Measurements from ENCODE around the gene RBM17.
"Not testable (repeated sequence)": the region's sequence is repeated elsewhere in the genome, so short reads cannot be mapped to it uniquely, and the experiment has no call there.

The RBM17 gene

DNA sequence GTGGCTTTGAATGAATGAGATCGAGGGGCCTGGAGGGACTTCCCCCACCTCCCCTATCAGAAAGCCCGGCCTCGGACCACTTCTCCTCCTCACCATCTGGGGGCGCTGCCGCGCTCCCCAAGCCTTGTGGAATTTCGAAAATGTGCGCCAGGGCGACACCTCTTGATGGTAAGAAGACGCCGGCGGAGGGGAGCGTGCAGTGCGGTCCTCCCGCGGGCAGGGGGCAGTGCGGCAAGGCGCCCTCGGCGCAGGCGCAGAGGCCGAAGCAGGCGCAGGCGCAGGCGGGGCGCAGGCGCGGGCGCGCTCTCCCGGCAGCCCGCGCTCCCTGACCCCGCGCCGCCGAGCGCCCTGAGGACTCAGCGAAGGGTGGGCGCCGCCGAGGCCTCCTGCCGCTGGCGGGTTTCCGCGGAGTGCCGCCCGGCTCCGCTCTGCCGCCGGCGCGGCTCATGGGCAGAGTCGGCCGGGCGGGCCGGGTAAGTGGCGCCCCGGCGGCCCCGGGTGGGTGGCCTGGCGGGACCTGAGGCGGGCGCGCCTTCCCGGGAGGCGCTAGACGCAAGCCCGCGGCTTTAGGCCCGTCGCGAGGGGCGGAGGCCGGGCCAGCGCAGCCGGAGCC is at the start of gene RBM17:
Gene RBM17 (plus strand): TSS at position 314 of the 613 bp plus-strand sequence. CDS start 8,032 bp downstream, outside the sequence.
- peak; percentile 93 for DNase-seq

- DNase-seq, result no peak
These were observed 49.1 kb upstream of the RBM17 start for GRCh38 chr10:6039711-6040110.

- no peak for DNase-seq
These were observed 48.6 kb upstream of the RBM17 start for GRCh38 chr10:6040205-6040604.

DNA sequence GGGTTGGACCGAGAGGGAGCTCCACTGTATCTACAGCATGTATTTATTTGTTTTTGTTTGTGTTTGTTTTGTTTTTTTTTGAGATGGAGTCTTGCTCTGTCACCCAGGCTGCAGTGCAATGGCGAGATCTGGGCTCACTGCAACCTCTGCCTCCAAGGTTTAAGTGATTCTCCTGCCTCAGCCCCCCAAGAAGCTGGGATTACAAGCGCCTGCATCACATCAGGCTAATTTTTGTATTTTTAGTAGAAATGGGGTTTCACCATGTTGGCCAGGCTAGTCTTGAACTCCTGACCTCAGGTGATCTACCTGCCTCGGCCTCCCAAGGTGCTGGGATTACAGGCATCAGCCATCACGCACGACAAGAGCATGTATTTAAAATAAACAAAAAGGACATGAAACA is 45.5 kb upstream of the RBM17 start:
- DNase-seq, result not testable (repeated sequence)

GRCh38 chr10:6044060-6044459 is 44.8 kb upstream of the RBM17 start:
- DNase-seq, result no peak

DNA sequence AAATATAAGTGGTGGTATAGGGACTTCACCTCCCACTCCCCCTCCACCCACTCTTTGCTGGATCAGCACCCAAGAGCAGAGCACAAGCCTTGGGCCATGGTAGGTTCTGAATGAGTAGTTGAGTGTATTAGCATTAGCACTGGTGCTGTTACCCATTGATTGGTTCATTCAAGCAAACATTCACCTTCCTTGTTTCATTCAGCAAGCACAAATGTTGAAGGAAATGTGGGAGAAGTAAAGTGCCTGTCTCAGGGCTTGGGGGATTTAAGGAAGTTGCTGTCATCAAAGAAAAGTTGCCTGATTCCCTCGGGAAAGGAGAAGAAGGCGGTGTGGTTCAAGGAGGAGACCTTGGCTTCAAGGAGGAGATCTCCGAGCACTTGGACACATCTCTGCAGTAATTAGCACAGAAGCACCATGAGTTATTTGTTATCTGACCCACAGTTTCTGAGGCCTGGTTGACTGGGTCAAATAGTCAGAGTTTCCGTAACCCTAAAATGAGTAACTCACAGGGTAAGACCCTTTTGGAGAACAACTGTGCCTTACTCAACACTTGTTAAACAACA is 44.0 kb upstream of the RBM17 start:
- no peak for DNase-seq

- DNase-seq, result peak; percentile 96
These were observed 43.5 kb upstream of the RBM17 start for GRCh38 chr10:6045314-6045848.

- DNase-seq, result no peak
These were observed 42.7 kb upstream of the RBM17 start for GRCh38 chr10:6045878-6046772.

- no peak for DNase-seq
These were observed 41.8 kb upstream of the RBM17 start for GRCh38 chr10:6046773-6047611.

- no peak for DNase-seq
These were observed 41.0 kb upstream of the RBM17 start for GRCh38 chr10:6047847-6048246.

GRCh38 chr10:6048281-6049030 is 40.4 kb upstream of the RBM17 start:
- no peak for DNase-seq

DNA sequence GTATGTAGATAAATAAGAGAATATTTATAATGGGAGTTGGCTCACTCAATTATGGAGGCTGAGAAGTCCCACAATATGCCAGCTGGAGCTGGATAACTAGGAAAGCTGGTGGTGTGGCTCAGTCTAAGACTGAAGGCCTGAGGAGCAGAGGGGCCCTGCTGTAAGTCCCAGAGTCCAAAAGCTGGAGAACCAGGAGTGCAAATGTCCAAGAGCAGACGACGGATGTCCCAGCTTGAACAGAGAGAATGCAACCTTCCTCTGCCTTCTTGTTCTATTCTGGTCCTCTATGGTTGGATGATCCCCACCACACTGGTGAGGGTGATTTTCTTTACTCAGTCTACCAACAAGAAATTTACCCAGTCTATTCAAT is 39.8 kb upstream of the RBM17 start:
- no peak for DNase-seq

- DNase-seq, result peak; percentile 85
These were observed 37.9 kb upstream of the RBM17 start for GRCh38 chr10:6050801-6051445.

GRCh38 chr10:6052247-6053221 is 36.3 kb upstream of the RBM17 start:
- DNase-seq, result no peak

GRCh38 chr10:6053303-6053702 is 35.5 kb upstream of the RBM17 start:
- no peak for DNase-seq

- DNase-seq, result no peak
These were observed 34.8 kb upstream of the RBM17 start for GRCh38 chr10:6053816-6054631.

DNA sequence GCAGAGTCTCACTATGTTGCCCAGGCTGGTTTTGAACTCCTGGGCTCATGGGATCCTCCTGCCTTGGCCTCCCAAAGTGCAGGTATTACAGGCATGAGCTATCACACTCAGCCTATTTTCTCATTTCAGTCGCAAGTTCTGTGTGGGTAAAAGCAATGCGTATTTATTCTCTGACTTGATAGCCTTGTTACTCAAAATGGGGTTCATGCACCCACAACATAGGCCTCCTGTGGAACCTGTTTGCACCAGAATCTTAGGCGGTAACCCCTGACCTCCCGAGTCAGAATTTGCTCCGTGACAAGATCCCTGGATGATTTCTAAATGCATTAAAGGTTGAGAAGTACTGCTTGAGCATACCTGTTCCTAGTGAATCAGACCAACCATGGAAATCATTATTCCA is 34.0 kb upstream of the RBM17 start:
- no peak for DNase-seq

GRCh38 chr10:6055929-6056328 is 32.9 kb upstream of the RBM17 start:
- DNase-seq, result no peak

DNA sequence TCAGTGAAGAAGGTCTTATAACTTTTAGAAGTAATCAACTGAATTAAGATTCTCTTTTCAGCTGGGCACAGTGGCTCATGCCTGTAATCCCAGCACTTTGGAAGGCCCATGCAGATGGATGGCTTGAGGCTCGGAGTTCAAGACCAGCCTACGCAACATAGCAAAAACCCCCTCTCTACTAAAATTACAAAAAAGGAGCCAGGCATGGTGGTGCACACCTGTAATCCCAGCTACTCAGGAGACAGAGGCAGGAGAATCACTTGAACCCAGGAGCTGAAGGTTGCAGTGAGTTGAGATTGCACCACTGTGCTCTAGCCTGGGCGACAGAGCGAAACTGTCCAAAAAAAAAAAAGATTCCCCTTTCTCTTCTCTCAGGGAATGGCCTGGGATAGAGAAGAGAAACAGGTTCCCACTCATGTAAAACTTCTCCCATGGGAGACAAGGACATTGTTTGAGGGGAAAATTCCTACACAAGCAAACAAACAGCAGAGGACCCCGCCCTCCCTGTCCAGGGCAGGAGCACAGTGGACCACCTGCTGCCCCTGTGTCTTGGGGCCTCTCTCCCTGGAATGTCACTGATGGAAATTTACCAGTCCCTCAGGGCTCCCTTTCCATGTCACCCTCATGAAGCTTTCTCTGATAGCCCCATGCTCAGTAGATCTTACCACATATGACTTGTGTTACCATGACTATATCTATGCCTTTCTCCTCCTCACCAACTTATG is 32.3 kb upstream of the RBM17 start:
- DNase-seq, result no peak

Data from MV-4-11 (cell line).